ENCODE measurements around the gene FATE1.

Gene FATE1

DNA sequence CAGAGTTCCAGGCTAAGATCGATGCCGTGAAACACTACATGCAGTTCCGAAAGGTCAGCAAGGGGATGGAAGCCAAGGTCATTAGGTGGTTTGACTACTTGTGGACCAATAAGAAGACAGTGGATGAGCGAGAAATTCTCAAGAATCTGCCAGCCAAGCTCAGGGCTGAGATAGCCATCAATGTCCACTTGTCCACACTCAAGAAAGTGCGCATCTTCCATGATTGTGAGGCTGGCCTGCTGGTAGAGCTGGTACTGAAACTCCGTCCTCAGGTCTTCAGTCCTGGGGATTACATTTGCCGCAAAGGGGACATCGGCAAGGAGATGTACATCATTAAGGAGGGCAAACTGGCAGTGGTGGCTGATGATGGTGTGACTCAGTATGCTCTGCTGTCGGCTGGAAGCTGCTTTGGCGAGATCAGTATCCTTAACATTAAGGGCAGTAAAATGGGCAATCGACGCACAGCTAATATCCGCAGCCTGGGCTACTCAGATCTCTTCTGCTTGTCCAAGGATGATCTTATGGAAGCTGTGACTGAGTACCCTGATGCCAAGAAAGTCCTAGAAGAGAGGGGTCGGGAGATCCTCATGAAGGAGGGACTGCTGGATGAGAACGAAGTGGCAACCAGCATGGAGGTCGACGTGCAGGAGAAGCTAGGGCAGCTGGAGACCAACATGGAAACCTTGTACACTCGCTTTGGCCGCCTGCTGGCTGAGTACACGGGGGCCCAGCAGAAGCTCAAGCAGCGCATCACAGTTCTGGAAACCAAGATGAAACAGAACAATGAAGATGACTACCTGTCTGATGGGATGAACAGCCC, 28.0 kb downstream of the FATE1 start:
- DNase-seq (ENCODE audit: low read depth), result no peak

DNA sequence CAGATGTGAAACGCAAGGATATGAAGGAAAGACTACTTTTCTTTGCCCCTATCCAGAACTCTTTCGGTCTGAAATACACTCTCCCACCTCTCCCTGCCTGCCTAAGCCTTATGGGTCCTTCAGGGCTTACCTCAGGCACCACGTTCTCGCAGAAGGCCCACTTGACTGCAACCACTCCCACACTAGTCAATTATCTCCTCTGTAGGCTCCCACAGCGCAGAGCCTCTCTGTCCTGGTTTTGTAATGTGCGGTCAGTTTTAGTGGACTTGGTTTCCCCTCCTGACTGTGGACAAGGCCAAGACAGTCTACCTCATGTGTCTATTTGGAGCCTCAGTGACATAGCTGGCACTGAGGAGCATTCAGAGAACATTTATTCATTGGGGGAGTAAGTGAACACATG, 29.8 kb downstream of the FATE1 start:
- no peak for DNase-seq (ENCODE audit: low read depth)

DNA sequence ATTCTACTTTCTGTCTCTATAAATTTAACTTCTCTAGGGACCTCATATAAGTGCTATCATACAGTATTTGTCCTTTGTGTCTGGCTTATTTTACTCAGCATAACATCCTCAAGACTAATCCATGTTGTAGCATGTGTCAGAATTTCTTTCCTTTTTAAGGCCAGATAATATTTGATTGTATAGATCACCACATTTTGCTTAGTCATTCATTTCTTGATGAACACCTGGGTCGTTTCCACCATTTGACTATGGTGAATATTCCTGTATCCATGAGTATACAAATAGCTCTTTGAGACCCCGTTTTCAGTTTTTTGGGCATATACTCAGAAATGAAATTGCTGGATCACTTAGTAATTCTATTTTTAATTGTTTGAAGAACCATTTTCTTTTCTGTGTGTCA, 30.7 kb downstream of the FATE1 start:
- no peak for DNase-seq (ENCODE audit: low read depth)

DNA sequence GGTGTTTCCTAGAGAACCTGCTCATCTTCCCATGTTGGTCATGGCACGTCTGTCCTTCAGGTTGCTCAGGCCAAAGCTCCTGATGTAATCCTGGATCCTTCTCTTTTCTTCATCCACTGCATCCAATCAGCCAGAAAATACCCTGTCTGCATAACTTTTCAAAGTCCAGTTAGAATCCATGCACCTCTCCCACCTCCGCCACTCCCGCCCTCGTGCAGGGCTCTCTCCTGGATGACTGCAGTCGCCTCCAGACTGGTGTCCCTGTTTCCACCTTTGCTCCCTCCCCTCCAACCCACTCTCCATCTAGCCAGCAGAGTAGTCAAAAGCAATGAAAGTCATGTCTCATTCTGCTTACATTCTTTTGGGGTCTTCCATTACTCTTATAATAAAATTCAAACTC, 34.7 kb downstream of the FATE1 start:
- no peak for DNase-seq (ENCODE audit: low read depth)

DNA sequence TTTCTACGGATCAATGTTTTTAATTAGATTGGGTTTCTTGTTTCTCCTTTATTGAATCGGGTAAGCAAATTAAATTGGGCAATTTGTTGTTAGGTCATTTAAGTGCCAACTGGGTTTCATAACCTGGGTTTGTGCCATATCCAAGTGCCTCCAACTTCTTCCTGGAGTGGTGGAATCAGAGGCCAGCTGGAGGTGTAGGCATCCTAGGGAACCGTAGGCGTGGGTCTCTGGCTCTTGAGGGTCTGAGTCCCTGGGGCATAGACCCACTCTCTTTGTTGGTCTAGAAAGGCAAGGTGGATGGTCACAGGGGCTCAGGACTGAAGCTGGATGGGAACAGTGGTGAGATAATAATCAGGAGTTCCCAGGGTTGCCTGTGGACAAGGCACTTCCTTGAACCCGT, 37.0 kb downstream of the FATE1 start:
- DNase-seq (ENCODE audit: low read depth), result peak; percentile 32

DNA sequence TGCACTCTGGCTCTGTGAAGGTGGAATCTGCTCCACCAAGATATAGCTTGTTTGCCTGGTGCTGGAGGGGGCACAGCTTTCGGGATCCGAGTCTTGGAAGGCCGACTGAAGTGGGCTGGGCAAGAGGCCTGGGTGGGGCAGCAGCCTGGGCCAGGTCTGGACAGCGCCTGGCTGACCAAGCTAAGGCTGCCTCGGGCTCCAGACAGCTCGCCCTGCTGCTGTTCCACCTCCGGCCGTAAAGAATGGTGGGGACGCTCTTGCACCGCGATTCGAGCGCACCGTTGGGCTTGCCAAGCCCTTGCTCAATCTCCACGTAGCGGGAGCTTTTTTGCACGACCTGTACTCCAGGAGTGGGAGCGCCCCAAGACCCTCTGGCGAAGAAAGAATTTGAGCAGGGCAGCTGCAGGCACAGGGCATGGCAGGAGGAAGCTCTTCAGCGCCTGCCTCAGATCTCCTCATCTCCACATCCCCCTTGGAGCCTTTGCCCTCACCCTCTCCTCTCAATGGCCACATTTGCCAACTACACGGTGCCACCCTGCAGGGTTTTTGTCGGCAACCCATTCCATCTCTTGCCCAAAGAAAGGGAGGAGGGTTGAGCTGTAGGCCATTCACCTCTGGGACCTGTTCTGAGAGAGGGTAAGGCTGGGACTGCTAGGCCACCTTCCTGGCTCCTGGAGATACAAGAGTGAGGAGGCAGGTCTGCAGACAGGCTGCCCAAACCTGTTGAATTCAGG, 37.6 kb downstream of the FATE1 start:
- DNase-seq (ENCODE audit: low read depth), result peak; percentile 37

DNA sequence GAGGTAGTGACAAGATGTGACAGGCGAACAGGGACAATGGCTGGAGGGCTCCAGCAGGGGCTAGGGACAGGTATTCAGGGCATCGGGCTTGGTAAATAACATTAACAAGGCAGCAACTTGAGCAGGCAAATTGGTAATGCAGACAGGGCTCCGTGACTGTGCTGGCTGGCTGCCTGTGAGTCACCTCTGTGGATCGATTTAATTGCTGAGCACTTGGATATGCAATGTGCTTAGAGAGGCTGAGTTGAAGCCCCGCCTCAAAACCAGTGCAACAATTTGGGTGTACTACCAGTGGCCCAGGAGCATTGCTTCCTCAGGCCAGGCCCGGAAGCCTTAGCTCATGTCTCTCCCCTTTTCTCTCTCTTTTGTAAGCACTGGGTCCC, 38.2 kb downstream of the FATE1 start:
- peak; percentile 4 for DNase-seq (ENCODE audit: low read depth)

DNA sequence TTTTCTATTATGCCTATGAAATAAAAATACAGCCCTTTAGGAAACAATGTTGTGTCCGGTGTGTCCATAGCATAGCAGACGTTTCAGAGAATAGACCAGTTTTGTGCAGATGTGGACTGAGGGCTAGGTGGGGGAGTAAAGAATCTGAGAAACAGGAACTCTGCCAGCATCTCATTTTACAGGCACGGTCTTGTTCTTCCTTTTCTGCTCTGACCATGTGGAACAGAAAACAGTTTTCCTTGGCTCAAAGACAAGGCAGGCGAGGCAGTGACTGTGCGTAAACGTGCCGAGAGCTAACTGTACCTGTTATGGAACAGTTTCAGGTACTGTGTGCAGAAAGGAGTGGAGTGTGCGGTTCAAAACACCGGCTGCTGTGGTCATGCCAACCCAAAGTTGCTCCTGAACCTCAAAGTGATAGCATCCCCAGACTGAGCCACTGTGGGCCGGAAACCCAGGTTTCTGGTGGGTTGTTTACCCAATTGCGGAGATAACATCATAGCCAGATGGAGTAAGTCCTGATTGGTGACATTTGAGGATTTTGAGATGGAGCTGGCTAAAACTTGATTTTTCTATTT, 38.9 kb downstream of the FATE1 start:
- no peak for DNase-seq (ENCODE audit: low read depth)

DNA sequence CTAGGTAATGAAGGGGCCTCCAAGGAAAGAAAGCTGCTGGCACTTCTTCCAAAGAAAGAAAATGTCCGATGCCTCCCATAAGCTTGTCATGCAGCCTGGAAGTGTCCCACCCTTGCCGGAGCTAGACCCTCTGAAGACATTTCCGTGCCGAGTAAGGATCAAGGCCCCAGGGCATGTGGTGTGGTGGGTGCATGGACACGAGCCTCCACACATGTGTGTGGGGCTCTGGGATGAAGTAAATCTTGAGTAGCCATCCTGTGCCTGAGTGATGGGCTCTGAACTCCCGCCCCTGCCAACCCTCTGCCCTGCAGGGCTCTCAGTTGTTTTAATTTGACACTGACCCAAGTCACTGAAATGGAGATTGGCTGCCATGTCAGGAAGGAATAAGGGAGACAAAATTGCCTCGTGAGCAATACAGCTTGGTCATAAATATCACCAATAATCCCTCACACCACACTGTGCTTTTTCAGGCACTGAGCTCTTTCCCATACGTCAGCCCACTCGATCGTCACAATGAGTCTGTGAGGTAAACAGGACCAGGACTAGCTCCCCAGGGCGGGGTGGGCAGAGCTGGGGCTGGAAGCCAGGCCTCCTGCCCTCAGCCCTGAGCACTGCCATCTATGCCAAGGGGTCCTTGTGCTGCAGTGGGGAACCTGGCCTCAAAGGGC, 43.3 kb downstream of the FATE1 start:
- DNase-seq (ENCODE audit: low read depth), result no peak

DNA sequence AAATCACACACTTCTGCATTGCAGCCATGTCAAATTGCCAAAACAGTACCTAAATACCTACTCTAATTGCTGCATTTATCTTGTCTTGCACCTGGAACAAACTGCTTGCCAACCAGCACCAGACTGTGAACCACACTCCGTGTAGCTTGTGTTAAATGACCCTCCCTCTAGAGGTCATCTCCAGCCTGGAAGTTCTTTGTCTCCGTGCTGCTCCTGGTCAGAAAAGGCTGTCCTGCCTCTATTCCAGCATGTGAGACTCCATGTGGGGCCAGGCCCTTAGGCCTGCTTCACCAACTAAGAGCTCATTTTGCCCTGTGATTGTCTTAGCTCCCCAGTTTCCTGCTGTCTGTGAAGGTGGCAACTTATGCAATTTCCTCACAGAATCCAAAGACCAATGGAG, 47.0 kb downstream of the FATE1 start:
- DNase-seq (ENCODE audit: low read depth), result no peak

DNA sequence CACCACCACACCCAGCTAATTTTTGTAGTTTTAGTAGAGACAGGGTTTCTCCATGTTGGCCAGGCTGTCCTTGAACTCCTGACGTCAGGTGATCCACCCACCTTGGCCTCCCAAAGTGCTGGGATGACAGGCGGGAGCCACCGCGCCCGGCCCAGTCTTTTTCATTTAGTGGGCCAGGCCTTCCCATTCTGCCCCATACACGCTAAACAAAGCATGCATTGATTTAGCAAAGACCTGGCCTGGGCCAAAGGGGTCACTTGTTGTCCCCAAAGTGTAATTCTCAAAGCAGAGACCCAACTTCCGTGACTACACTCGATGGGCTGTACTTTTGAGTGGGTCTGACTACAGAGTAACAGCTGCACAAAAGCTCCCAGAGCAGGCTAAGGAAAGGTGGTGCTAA, 47.9 kb downstream of the FATE1 start:
- DNase-seq (ENCODE audit: low read depth), result no peak

DNA sequence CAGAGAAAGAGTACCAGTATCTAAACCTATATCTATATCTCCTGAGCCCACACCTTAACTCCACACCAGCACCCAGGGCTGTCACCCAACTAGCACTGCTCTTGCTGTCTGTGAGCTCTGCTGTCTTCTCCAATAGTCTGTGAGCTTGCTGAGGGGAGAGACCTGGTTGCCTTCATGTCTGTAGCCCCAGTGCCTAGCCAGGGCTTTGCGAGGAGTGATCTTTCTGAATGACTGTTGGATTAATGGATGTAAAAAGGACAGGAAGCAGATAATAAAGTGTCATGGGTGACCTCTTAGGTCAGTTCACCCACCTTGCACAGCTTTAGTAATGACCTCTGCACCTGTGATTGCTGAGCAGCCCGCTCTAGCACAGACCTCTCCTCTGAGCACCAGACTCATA, 49.2 kb downstream of the FATE1 start:
- DNase-seq (ENCODE audit: low read depth), result no peak

DNA sequence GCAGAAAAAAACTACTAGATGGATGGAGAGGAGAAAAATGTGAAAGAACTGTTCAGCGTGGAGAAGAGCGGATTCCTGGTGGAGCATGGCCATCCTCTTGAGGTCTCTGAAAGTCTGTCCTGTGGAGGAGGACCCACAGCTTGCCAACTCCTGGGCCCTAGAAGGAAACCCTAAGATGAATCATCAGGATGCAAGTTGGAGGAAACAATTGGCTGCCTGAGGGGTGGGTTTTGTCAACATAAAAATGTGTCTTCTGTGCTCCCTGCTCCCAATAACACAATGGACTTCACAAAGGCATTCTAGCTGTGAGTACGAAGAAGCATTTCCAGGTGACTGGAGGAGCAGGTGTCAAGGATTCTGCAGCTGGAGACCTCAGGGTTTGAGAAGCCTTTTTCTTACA, 55.9 kb downstream of the FATE1 start:
- DNase-seq (ENCODE audit: low read depth), result no peak

All from fibroblast of gingiva (primary cell).